Activated CD8-positive, alpha-beta memory T cell treated with anti-CD3 and anti-CD28 coated beads, Interleukin-2, amount 50 U/mL, for 4 hours (primary cell): ENCODE measurements around the gene POLA2.

Source experiments
- DNase-seq: peaks from one replicate; pipeline ENCODE4 v3.0.0-alpha.2; 2020

Gene POLA2

DNA sequence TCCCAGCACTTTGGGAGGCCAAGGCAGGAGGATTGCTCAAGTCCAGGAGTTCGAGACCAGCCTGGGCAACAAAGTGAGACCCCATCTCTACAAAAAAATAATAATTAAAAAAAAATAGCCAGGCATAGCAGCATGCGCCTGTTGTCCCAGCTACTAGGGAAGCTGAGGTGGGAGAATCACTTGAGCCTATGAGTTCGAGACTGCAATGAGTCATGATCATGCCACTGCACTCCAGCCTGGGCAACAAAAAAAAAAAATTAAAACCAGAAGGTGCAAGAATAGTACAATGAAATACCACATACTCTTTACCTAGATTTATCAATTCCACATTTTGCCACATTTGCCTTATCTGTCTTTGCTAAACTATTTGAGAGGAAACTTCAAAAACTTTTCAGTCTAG, 80.1 kb downstream of the POLA2 start:
- no peak for DNase-seq
